GM19351 (cell line): ENCODE data around the gene GLIS1.

ENCODE experiments used
- ATAC-seq: cut with Tn5 transposase; IDR thresholded peaks from one replicate; pipeline ENCODE4 v1.9.1; 2021; ENCODE audit warnings: mild to moderate bottlenecking, moderate library complexity; ENCODE audit not compliant: unreplicated experiment

The GLIS1 gene

DNA sequence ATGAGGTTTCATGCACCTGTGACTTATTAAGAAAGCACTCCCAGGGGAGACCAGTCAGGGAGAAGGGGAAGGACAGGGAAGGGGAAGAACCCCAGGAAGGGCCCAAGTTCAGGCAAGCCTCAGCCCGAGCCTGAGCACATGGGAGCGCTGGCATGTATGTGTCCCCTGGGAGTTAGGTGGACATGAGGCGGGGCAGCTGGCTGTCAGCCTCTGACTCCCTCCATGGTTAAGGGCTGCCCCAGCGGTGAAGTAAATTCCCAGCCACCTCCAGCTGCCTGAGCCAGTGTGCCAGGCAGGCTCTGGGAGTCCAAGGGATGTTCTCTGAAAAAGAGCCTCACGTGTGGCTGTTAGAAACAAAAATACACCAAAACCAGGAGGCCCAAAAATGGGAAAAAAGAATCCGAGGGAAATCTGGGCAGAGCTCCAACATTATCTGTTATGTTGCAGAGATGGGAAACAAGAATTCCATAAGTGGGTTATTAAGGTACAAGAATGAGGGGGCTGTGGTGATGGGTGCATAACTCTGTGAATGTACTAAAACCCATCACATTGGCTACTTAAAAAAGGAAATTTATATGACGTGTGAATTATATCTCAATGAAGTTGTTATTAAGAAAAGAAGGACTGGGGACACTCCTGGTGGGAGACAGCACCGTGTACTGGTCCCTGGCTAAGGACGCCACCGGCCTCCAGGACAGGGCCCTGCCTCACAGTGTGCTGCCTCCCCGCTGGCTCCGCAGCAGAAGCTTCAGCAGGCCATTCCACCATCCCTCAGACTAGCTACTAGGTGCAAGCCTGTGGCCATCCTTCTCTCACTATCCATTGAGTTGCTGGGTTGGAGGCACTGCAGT, 261.1 kb downstream of the GLIS1 start:
- no peak for ATAC-seq

DNA sequence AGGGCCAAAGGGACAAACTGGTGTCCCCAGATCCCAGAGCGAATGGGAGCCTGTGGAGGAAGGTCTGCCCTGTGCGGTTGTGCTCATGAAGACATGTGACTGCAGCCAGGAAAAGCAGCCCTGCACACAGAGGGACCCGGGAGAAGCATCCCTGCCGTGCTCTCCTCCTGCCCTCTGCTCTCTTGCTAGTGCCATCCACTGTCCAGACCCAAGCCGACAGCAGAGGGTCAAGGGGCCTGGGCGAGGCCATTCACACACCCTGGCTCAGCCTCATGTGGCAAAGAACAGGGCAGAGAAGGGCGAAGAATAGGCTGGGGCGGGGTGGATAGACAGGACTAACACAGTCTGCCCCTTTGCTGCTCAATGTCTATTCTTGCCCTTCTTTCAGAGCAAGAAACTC, 262.4 kb downstream of the GLIS1 start:
- no peak for ATAC-seq

DNA sequence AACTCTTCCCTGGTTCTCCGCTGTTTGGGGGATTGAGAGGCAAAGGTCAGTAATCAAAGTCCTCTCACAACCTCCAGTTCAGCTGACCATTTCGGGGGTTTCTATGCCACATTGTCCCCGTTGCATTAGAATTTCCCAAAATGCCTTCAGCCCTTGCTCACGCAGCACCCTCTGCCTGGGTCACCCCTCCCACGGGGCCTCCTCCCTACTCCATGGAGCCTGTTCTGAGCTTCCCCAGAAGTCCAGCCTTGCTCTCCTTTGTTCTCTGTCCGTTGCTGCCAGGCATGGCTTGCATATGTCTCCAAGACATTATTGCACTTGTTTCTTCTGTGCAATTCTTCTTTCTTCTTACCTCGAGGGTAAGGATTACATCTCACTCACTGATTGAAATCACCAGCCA, 263.3 kb downstream of the GLIS1 start:
- ATAC-seq, result no peak

DNA sequence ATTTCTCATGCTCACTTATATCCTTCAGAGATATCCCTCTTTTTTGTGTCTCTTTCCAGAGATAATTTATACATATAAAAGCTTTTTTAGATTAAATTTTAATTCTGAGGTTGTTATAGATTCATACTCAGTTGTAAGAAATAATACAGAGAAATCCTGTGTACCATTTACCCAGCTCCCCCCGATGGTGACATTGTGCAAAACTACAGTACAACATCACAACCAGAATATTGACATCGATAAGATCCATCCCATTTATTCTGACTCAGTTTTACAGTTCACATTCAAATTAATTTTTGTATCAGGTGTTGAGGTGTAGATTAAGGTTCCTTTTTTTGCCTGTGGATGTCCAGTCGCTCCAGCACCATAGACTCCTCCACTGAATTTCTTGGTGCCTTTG, 265.5 kb downstream of the GLIS1 start:
- no peak for ATAC-seq

DNA sequence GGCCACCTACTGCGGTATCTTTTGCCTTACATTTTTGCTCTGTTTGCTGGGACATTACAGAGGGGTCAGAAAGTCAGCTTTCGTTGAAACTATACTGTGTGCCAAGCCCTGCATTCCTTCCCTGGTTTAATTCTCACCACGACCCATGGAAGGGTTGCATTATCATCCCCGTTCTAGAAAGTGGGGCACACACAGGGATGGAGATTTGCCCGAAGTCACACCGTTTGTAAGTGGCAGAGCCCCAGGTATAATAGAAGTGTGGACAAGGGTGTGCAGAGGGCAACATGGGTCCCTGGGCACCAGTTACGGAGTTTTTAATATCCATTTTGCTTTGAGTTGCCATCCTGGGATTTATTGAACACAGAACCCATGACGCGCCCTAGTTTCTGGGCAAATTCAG, 268.0 kb downstream of the GLIS1 start:
- no peak for ATAC-seq

DNA sequence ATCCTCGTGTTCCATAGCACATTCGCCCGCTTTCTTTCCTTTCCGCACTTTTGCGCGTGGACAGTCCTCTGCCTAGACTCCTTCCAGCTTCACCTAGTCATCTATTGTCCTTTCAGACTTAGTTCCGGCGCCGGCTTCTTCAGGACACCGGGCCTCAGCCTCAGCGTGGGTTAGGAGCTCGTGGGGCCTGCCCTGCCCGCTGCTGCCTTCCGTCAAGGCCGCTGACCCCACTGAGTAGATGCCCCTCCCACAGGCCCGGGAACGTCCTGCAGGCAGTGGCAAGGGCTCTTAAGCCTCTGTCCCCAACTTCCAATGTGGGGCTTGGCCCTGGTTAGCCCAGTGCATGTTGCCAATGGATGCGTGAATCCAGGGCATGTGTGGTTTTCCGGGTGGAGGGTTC, 268.4 kb downstream of the GLIS1 start:
- ATAC-seq, result no peak

DNA sequence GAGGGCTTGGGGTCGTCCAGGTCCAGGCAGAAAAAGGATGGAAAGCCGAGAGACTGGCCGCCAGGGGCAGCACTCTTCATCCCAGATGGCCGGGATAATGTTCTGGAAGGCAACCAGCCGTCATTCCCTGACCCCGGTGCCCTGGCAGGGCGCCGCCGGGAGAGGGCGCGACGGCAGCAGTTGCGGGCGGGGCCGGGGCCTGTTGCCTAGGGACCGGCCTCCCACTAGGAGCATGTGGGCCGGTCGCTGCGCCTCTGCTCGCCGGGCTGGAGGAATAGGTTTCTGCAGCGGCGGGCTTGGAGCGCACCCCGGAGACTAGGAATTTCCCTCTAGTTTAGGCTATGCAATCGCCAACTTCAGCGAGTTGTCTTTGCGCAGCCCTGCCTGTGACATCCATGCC, 268.8 kb downstream of the GLIS1 start:
- no peak for ATAC-seq

DNA sequence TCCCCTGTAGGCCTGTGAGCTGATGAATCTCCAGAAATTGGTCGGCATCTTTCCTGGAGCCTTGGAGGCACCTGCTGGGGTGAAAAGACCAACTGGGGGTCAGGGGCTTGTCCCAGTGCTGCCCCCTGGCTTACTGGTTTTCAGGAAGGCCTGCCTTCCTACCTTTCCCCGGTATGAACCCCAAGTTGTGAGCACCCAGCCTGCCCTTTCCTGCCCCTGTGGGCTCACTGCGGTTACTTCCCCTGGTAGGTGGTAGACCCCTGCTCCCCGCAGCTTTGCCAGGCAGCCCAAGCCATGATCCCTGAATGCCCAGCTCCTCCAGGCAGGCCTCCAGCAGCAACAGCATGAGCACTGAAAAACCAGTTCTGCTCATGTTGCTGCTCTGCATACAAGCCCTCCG, 269.6 kb downstream of the GLIS1 start:
- no peak for ATAC-seq

DNA sequence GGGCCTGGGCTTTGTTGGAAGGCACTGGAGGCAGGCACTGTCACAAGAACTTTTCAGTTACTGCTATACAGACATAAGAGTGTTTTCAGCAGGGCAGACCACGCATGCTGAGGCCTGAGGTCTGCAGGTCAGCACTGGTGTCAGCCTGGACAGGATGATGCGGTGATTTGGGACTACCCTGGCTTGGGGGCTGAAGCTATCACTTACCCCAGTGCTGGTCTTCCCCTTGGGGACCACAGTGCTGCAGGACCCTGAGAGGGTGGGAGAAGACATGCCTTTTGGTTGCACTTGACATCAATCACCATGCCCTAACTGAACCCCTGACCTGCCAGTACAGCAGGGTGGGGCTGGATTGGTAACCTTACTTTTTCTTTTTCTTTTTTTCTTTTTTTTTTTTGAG, 270.6 kb downstream of the GLIS1 start:
- no peak for ATAC-seq

DNA sequence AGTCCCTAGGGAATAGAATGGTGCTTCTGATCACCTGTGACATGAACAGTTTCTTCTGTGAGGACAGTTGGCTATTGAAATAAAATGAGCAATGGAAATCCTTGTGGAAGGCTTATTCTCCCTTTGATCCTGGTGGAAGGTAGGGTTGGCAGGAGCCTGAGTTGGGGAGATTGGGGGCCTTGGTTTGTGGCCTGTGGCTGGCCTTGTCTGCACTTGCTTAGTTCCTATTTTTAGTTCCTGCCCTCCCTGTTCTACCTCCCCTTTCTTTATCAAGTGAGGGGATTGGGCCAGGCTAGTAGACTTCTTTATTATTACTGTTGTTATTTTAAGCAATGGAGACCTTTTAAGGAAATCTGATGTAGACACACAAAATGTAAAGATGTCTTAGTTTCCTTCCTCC, 271.6 kb downstream of the GLIS1 start:
- no peak for ATAC-seq

DNA sequence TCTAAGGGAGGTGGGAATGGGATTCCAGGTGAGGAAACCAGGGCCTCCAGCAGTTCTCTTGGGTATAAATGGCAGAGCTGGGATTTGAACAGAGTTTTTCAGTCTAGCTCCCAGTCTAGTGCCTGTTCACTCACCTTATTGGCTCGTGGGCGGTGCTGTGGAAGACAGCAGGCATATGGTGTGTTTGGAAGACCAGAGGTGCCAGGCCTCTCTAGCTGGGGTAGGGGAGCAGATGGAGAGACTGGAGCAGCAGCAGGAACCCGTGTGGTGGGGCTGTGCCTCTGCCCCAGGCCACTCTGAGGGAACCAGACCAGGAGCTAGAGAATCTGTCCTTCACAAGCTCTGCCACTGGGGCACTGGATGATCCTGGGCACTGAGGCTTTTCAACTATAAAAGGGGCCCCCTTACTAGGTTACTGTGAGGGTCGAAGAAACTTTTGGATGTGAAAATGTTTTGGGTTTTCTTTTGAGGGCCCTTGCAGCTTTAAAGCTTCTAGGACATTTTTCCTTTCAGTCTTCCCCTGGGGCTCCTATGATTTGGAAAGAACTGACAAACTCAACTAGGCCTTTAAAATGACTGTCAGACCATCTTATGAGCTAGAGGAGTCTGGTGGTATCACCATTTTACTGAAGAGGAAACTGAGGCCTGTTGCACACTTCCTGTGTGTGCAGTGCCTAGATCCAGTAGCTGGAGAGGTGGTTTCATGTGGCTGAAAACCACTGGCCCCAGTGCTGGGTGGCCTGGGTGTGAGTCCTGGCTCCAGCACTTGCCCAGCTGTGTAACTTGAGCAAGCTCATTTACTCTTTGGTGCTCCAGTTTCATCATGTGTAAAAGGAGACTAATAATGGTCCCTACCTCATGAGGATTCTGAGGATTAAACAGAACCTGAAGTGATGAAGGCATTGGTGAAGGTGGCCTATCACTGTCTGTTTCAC, 273.7 kb downstream of the GLIS1 start:
- no peak for ATAC-seq

DNA sequence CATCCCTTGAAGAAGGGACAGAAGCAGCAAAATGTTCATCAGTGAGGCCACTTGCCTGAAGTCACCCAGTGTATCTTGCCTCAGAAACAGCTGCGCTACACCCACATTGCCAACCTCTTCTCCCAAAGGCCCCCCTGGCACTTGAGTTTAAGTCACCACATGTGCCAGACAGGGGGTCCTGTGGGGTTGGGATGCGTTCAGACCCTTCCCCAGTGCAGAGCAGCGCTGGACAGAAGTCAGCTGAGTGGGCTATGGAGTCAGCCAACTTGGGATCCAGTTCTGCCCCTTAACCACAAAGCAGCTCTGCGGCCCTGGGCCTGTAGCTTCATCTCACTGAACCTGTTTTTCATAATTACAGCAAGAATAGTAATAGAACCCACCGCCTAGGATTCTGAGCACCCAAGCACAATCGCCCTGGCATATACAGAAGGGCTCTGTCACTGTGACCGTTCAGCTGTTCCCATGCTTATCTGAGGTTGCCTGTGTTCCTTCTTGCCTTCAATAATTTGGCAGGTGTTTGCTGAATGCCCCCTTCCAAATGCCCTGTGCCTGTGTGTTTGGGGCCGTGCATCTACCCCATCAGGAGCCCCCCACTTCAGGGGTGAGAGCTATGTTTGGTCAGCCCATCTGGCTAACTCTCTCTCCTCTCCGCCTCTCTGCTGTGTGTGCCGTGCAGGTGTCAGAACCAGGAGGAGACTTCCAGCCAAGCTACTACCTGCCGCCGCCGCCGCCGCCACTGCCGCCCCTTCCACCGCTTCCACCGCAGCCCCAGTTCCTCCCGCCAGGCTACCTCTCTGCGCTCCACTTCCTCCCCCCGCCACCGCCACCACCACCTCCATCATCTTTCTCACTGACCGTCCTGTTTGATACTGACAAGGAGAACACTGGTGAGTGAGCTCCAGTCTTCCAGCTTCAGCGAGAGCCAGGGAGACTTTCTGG, 274.7 kb downstream of the GLIS1 start:
- no peak for ATAC-seq

DNA sequence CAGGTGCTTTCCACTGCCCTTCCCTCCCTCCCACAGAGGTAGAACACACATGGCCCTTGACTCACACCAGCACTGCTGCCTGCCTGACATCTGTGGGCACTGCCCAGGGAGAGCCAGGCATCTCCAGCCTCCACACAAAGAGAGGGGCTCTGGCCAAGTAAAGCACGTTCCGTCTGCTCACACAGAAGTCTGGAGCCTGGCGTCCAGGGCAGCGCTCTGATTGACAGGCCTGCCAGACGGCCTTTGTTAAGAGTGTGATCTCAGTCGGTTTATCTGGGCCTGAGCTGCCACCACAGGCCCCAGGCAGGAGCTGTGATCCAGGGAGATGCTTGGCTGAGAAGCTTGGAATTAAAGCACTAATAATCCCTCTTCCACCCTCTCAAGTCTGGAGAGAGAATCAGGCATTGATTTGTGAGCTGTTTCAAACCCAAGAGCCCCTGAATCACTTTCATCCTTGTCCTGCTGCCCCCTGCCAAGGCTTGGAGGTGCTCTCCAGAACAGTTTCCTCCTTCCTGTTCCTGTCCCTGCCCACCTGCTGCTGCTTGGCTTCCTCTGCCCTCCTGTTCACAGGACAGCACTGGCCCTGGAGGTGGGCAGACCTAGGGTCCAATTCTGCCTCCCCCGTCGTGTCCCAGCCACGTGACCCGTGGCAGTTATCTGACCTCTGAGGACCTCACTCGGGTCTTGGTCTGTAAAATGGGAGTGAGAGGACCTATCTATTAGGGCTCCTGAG, 276.0 kb downstream of the GLIS1 start:
- ATAC-seq, result no peak

DNA sequence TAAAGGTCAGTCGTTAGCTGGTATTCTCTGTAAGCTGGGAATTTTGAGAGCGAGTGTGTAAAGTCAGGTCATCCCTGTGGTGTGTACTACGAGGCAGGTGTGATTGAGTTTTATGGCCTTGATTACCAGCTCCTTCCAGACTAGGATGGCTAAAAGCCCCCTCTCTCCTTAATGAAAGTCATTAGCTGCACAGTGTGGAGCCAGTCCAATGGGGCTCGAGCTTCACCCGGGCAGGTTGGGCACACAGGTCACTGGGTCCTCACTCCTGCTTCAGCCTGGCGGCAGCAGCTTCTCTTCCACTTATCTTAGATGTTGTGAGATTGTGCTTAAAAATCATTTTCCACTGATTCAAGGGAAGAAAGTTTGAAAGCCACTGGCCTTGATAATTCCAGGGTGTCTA, 276.8 kb downstream of the GLIS1 start:
- no peak for ATAC-seq

DNA sequence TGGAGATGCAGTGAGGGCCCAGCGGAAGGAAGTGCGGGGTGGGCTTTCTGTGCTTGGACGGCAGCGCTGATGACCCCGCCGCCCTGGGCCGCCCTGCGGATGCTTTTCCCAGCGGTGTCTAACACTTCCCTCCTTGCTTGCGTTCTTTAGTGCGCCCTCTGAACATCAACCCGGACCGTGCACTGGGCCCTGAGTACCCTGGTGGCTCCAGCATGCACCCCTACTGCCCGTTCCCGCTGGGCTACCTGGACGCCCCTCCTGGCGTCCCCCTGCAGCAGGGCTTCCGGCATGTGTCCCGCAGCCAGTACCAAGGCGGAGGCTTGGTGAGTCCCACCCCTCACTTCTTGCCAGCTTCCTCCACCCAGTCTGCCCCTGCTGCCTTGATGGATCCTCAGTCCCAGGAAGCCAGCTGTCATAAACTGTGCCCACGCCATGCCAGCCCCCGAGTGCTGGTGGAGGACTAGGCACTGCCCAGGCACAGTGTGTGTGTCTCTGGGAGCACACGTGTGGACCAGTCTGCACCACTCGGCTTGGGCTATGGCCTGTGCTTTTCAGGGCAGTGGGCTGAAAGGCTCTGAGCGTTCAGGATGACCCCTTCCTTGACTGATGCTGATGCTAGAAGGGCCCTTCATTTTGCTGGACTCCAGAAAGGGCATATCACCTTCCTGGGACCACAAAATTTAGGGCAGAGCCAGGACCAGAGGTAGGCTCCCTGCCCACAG, 277.5 kb downstream of the GLIS1 start:
- ATAC-seq, result no peak

DNA sequence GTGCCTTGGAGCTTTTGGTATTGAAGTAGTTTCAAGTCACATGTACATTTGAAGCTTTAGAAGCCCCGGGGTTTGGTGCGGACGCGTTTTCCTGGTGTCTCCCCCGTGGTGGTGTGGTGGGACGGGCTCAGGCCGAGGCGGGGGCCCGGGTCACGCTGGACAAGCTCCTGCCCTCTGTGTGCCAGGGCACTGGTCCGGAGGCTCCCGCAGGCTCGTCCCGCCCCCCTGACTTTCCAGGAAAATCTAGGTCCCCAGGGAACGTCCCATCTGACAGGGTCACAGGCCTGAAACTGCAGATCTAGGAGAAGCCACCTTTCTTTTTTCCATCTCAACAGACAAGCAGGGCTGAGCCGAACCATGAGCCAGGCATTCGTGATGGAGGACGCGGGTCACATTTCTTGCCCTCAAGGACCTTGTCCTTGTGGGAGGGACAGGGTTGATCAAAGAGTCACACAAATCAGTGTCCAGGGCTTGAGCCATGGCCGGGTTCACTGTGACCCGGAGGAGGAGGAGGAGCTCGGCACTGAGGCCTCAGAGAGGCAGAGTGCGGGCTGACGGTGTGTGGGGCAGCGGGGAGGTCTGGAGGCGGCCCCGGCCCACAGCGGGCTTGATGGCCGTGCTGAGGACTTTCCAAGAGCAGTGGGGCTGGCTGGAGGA, 278.2 kb downstream of the GLIS1 start:
- ATAC-seq, result no peak

DNA sequence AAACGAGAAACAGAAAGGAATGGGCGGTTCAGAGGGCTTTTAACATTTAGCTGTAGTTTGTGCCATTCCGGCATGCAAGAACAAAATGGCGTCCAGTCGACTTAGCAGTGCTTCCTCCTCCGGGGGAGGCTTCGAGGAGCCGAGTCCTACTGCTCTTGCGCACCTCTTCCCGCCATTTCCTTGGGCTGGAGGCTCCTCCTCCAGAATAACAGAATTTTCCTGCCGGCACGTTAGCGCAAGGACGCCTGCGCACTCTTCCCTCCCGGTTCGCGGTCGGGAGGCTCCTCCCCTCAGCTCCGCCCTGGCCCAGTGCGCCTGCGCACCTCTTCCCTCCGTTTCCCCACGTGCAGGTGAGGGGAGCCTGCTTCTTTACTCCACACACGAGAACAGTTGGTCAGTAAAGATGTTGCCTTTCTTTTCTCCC, 278.7 kb downstream of the GLIS1 start:
- ATAC-seq, result no peak

DNA sequence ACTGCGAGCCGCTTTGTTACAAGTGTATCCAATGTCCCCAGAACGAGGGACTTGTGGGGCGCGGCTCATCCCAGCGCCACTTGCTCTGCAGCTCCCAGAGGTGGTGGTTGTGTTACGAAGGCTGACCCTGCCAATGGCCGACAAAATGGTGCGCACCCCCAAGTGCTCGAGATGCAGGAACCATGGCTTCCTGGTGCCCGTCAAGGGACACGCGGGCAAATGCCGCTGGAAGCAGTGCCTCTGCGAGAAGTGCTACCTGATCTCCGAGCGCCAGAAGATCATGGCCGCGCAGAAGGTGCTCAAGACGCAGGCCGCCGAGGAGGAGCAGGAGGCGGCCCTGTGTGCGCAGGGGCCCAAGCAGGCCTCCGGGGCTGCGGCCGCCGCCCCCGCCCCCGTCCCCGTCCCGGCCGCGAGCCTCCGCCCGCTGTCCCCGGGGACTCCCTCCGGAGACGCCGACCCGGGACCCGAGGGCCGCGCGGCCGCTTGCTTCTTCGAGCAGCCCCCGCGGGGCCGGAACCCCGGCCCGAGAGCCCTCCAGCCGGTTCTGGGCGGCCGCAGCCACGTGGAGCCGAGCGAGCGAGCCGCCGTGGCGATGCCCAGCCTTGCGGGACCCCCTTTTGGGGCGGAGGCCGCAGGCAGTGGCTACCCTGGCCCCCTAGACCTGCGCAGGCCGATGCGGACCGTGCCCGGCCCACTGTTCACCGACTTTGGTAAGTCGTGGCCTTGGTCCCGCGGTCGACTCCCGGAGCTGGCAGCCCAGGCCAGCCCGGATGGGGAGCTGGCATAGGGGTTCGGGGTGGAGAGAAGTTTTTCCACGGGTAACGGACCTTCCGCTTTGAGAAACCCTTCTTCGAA, 279.4 kb downstream of the GLIS1 start, which contains the start of gene DMRTB1:
Gene DMRTB1, plus strand, starts transcription at position 79 of the 855 bp plus-strand sequence. Its CDS starts 55 bp downstream, at position 134.
- ATAC-seq, result no peak
